GM13977 (cell line): Measurements from ENCODE around the gene STARD10.
A peak's percentile ranks its signal among the peaks of the same experiment; 100 is the strongest.
"Not testable (repeated sequence)": the region's sequence is repeated elsewhere in the genome, so short reads cannot be mapped to it uniquely, and the experiment has no call there.

Source experiments
- DNase-seq: peaks from one replicate; pipeline ENCODE4 v3.0.0; 2012; ENCODE audit warnings: low spot score
- in situ Hi-C: fragments of 300-500 bp; cut with MboI; formaldehyde crosslinking; loops from one replicate; pipeline ENCODE4 v1.12.0; 2022; ENCODE audit warnings: low sequenced_read_pairs, low pct_unique_long_range_greater_than_20kb, mixed read lengths, inconsistent platforms; ENCODE audit not compliant: unreplicated experiment
- TF ChIP-seq, protein P1 (sequence below): IDR thresholded peaks from 2 replicates; pipeline ENCODE4 v1.5.1; 2012; ENCODE audit warnings: mild to moderate bottlenecking, control low read depth; ENCODE audit not compliant: insufficient read depth; ENCODE audit errors: extremely low read depth, missing control alignments

The STARD10 gene

DNA sequence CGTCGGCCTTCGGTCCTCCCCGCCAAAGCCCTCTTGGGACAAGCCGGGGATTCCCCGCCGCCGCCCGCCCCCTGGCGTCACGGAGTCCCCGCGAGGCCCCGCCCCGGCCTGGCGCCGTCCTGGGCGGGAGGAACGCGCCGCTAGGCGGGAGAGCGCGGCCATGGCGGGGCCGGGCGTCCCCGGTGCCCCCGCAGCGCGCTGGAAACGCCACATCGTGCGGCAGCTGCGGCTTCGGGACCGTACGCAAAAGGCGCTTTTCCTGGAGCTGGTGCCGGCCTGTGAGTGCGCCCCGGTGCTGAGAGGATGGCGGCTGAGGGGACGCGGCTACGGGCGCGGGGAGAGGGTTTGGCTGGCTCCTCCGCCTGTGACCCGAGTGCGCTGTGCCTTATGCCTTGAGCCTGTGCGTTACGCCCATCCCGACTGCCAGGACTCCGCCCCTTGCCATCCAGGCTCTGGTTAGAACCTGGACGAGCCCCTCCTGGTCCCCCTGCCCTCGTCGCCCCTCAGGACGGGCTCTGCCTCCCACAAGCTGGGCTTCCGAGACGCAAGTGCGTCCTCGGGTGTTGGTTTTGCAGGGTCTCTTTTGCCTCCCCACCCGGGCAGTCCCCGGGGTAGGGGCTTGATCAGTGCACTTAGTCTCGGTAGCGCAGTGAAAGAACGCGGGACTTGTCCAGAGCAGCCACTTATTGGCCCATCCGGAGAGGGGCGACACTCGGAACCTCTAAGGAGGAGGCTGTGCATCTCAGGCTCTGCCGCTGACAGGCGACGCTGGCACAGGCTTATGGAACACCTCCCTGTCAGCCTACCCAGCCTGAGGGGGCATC is 20.7 kb upstream of the STARD10 start, which contains the start of gene ATG16L2:
TSS of gene ATG16L2 (plus strand) at position 126 of the 824 bp plus-strand sequence. CDS start at position 161, 35 bp downstream.
- in situ Hi-C loops: no loop called here
- DNase-seq: peak; percentile 97
- TF ChIP-seq, protein P1, sequence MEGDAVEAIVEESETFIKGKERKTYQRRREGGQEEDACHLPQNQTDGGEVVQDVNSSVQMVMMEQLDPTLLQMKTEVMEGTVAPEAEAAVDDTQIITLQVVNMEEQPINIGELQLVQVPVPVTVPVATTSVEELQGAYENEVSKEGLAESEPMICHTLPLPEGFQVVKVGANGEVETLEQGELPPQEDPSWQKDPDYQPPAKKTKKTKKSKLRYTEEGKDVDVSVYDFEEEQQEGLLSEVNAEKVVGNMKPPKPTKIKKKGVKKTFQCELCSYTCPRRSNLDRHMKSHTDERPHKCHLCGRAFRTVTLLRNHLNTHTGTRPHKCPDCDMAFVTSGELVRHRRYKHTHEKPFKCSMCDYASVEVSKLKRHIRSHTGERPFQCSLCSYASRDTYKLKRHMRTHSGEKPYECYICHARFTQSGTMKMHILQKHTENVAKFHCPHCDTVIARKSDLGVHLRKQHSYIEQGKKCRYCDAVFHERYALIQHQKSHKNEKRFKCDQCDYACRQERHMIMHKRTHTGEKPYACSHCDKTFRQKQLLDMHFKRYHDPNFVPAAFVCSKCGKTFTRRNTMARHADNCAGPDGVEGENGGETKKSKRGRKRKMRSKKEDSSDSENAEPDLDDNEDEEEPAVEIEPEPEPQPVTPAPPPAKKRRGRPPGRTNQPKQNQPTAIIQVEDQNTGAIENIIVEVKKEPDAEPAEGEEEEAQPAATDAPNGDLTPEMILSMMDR: peak; percentile 40

DNA sequence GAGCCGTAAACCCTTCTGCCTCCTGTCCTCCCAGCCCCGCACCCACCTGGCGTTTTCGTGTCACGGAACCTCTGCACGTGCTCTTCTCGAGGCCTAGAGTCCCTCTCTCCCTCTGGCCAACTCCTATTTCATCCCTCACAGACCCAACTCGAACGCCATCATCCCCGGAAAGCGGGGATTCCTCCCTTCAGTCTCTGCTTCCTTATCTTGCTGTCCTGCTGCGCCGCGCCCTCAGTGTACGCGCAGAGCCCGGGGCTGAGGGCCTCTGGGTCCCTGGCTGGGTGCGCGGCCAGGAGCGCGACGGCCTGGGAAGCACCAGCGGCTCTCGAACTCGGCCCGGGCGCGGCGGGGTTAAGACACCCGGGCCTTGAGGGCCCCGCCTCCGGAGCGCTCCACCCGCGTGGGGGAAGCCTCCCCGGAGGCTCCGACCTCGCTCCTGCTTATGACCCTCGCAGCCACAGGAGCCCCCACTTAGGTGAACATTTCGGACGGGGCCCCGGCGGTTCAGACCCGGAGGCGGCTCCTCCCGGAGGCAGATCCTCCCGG is 20.0 kb upstream of the STARD10 start:
- in situ Hi-C loops: no loop called here
- DNase-seq: peak; percentile 88
- TF ChIP-seq, protein P1: no peak

DNA sequence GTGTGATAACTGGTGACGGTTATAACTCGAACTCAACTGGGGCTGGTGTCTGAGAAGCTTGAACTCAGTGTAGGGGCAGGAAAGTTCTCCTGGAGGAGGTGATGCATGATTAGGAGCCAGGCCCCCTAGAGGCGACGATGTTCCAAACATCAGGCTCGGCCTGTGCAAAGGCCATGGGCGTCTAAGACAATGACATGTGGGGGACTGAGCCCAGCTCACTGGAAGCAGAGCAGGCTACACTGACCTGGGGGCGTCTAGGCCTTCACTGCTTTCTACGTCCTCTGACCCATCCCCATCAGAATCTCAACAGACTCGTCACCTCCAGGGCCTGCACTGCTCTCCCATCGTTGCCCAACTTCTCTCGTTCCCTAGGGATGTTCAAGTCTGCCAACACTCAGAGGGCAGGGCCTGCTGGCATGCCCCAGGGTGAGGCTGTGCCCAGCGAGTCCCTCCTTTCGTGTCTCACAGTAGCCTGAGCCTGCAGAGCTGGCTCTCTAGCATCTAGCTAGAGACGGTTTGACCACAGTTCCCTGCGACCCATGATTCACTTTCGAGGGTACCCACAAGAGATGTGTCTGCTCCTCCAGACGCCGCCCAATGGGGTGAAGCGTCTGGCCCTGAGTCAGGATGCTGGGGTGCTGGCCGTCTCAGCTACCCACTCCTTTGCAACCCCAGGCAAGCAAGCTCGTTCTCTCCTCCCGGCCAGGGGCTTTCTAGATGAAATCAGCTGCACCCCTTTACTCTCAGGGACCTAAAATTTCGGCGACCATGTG is 19.3 kb upstream of the STARD10 start:
- TF ChIP-seq, protein P1: peak; percentile 78
- DNase-seq: peak; percentile 79
- in situ Hi-C loops: no loop called here

DNA sequence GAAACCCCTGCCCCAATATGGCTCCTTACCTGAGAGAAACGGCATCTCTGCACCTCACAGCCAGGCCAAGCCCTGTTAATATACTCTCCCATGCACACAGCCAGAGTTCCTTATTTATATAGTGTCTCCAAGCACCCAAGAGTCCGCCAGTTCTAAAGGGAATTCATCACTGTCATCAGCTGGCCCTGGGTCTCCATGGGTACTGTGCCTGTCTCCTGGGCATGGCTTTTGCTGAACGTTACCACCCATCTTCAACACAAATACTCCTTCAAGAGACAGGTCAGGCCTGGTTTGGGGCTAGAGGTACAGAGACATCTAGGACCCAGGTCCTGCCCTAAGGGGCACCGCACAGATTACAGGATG is 18.7 kb upstream of the STARD10 start:
- in situ Hi-C loops: no loop called here
- no peak for DNase-seq
- TF ChIP-seq, protein P1: no peak

DNA sequence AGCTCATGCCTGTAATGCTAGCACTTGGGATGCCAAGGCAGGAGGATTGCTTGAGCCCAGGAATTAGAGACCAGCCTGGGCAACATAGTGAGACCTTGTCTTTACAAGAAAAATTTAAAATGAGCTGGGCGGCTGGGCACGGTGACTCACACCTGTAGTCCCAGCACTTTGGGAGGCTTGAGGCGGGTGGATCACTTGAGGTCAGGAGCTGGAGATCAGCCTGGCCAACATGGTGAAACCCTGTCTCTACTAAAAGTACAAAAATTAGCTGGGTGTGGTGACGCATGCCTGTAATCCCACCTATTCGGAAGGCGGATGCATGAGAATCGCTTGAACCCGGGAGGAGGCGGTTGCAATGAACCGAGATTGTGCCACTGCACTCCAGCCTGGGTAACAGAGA is 17.8 kb upstream of the STARD10 start:
- DNase-seq, in situ Hi-C loops: not testable (repeated sequence)

DNA sequence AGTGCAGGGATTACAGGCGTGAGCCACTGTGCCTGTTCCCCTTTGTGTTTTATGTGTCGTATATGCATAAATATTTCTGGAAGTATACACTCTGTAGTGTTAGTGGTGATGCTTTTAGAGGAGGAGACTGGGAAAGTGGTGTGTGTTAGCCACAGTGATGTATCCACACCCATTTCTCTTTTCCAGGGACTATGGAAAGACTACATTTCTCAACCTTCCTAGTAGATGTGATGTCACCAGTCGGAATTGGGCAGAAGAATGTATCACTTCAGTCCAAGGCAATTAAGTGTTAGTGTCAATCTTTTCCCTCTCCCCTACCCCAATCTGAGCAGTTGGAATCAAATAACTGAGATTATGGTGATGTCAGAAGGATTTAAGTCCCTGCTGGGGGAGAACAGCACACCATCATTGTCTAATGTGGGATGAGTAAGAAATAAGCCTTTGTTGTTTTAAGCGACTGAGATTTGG is 14.5 kb upstream of the STARD10 start:
- TF ChIP-seq, protein P1: no peak
- in situ Hi-C loops: no loop called here
- no peak for DNase-seq
